Stimulated activated CD4-positive, alpha-beta T cell treated with anti-CD3 and anti-CD28 coated beads, Interleukin-12 subunit alpha, Interleukin-12 subunit beta, amount 100 ng/mL, for 48 hours (primary cell): ENCODE data around the gene STAU1.
A peak's percentile ranks its signal among the peaks of the same experiment; 100 is the strongest.
"Not testable (repeated sequence)": the region's sequence is repeated elsewhere in the genome, so short reads cannot be mapped to it uniquely, and the experiment has no call there.

Experiments used
- DNase-seq, 3 donors: peaks; one replicate each; pipeline ENCODE4 v3.0.0-alpha.2; 2020; ENCODE audit warnings: low read depth in 2 of 3, low spot score in 1 of 3

Gene STAU1

DNA sequence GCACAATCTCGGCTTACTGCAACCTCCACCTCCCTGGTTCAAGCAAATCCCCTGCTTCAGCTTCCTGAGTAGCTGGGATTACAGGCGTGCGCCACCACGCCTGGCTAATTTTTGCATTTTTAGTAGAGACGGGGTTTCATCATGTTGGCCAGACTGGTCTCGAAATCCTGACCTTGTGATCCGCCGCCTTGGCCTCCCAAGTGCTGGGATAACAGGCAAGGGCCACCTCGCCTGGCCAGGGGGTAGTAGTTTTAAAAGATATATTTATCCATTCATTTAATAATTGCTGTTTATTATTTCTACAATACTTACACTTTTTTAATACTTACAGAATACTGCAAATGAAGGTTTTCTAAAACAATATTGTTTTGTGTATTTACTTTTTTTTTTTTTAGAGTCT is 15.6 kb upstream of the STAU1 start:
- no peak for DNase-seq

DNA sequence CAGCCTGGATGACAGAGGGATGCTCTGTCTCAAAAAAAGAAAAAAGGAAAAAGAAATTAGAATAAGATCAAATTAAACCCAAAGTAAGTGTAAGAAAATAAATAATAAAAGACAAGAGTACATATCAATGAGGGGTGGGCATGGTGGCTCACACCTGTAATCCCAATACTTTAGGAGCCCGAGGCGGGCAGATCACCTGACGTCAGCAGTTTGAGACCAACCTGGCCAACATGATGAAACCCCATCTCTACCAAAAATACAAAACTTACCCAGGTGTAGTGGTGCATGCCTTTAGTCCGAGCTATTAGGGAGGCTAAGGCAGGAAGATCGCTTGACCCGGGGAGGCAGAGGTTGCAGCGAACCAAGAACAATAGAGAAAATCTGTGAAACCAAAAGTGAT is 14.9 kb upstream of the STAU1 start:
- no peak for DNase-seq

- no peak for DNase-seq
These were observed 11.7 kb upstream of the STAU1 start for GRCh38 chr20:49199729-49200293.

DNA sequence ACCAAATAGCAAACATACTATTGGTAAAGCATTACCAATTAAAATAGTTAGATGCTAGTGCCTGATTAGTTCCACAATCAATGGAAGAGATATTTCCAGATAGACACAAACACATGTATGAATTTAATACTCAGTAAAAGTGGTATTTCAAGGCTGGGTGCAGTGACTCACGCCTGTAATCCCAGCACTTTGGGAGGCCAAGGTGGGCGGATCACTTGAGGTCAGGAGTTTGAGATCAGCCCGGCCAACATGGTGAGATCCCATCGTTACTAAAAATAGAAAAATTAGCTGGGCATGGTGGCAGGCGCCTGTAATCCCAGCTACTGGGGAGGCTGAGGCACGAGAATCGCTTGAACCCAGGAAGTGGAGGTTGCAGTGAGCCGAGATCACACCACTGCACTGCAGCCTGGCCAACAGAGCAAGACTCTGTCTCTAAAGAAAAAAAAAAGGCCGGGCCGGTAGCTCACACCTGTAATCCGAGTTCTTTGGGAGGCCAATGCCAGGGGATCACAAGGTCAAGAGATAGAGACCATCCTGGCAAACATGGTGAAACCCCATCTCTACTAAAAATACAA is 4.9 kb upstream of the STAU1 start:
- not testable (repeated sequence) for DNase-seq

- peak in 1 of 3 donors; percentile 8 for DNase-seq
These were observed 744 bp downstream of the STAU1 start for GRCh38 chr20:49187330-49187850.

- DNase-seq, result peak; percentile 36 to 70 (median 64)
These were observed 1.4 kb downstream of the STAU1 start for GRCh38 chr20:49186535-49187329.

DNA sequence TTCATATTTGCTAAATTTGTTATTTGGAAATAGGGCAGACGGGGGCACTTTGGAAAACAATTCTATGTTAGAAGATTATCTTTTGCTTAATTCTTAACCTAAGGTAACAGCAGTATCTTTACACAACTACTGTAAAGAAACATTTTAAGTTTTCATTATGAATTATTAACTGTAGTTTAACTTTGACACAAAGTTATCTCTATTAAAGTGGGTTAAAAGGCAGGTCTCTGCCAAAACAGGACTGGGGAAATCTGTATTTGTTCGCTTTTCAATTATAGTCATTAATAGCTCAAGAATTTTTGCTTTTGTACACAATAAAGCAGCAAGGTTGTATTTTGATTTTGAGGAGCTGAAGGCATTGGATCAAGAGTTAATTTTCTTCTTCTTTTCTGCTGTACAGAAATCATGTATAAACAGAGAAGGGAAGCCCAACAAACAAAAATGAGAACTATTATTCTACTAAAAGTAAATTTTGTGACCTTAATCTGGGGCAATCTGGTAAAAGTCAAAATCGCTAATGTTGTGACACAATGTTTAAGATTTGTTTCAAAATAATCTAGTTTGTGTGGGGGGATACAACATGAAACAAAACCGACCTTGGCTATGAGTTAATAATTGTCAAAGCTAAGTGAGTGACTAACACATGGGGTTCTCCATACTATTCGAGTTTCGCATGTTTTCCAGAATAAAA is 2.9 kb downstream of the STAU1 start:
- no peak for DNase-seq

GRCh38 chr20:49184691-49185070 is 3.5 kb downstream of the STAU1 start:
- no peak for DNase-seq

GRCh38 chr20:49184084-49184501 is 4.0 kb downstream of the STAU1 start:
- not testable (repeated sequence) for DNase-seq

DNA sequence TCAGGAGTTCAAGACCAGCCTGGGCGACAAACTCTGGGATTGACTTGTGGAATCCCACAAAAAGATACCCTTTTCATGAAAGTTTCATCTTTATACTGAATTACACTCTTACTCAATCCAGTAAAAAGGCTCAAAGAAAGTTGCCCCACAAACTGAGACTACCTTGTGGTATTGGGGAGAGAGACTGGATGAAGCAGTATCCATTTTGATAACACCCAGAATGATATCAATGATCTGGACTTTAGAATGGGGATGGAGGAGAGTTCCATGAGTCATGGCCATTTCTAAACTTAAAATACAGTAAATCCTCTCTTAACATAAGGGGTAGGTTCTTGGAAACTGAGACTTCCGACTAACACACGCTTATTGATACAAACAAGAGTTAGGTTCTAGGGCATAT is 4.7 kb downstream of the STAU1 start:
- DNase-seq, result no peak

GRCh38 chr20:49181265-49181877 is 6.8 kb downstream of the STAU1 start:
- DNase-seq, result no peak

- no peak for DNase-seq
These were observed 8.5 kb downstream of the STAU1 start for GRCh38 chr20:49179368-49180277.

DNA sequence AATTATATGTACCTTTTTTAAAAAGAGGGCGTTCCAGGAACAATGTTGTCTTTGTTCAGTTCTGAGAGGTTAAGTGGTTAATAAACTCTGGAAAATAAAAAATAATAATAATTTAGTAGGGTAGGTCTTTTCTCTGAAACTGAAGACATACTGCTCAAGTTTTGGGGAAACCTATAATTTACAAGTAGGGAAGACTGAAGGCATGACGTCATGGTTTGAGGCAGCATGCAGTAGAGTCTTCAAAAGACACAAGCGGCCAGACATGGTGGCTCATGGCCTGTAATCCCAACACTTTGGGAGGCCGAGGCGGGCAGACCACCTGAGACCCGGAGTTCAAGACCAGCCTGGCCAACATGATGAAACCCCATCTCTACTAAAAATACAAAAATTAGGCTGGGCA is 14.0 kb downstream of the STAU1 start:
- DNase-seq, result no peak

DNA sequence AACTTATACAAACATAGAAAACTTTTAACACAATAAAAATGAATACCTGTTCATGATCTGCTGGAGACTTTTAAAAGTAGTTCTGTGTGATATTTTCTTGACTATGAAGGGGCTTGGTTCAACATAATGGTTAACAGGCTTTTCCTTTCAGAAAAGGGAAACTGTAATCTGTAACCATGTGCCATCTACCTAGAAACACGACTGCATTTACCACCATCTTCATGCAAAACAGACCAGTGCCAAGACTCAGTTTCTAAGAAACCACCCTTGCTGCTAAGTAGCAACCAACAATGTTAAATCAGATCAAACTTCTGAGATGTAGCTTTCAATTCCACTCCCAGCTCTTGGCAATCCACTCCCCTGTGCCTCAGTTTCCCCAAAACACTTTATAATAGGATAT is 15.7 kb downstream of the STAU1 start:
- no peak for DNase-seq

DNA sequence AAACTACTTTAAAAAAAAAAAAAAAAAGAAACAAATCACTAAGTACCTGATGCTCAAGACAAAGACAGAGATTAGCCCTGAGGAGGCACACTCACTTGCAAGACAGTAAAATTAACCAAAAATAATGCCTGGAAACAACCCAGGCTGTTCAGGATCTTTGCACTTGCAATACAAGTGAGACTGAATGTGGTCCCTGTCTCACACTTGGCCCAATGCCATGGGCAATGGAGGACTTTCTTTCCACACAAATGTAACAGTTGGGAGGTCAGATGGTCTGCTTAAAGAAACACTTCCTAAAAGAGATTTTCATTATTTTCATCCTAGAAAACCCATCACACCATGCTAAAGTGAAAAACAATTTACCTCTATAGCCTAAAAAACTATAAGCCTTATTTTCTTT is 16.2 kb downstream of the STAU1 start:
- no peak for DNase-seq

GRCh38 chr20:49170714-49171113 is 17.4 kb downstream of the STAU1 start:
- DNase-seq, result no peak

DNA sequence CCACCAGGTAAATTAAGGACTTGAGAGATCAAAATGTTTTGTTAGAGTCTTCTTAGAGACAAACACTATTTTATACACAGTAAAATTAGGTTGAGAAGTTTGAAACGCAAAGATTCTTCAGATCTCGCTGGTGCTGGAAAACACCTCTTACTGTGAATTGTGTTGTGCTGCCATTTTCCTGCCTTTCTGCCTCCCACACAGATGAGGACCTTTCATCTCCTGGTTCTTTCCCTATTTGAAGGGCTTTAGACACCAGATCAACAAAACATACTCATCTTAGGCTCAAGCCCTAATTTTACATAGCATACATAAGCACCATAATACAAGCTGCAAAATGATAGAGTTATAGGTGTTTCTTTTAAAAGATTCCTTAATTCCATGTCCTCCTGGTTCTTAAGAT is 18.6 kb downstream of the STAU1 start:
- no peak for DNase-seq

- not testable (repeated sequence) for DNase-seq
These were observed 19.3 kb downstream of the STAU1 start for GRCh38 chr20:49168864-49169263.

GRCh38 chr20:49167811-49168507 is 20.2 kb downstream of the STAU1 start:
- DNase-seq, result no peak
